Body of pancreas (tissue), 2 donors: ENCODE measurements around the gene CBX7. TPM values are rescaled to one million over a fixed set of nuclear protein-coding genes. Genes with fewer than 3 reads are reported as not detected.

Experiments
- small RNA-seq: library from RNA; depleted of rRNA; stranded (forward); fragments of <200 nt; gene quantifications from one replicate; pipeline ENCODE3, GENCODE V24; 2016
- total RNA-seq, 2 donors: library from RNA; depleted of rRNA; stranded (reverse); fragments of >200 nt; gene quantifications; one replicate each; pipeline ENCODE4 v1.1.0, GENCODE V29; 2016

Gene CBX7
- total RNA-seq, 2 donors from 2014 or later: 38.1 to 41.2 TPM

Small RNA genes within 50 kb of the gene (small RNA-seq; reads per million reads assigned to genes)
- not detected for gene COX5BP7

Other genes starting within 250 kb of the CBX7 start
- not detected for gene APOBEC3A, start 195.1 kb downstream of the CBX7 start, total RNA-seq
- 1 to 10 TPM in 1 of 2 donors, not detected in 1; 2.1 TPM for gene APOBEC3B, start 170.3 kb downstream of the CBX7 start, total RNA-seq
- 1 to 10 TPM; 2.6 to 6.7 TPM for gene APOBEC3C, start 138.4 kb downstream of the CBX7 start, total RNA-seq
- gene APOBEC3D, start 131.6 kb downstream of the CBX7 start, total RNA-seq: not detected
- gene APOBEC3F, start 111.8 kb downstream of the CBX7 start, total RNA-seq: under 1 TPM; 0.52 to 0.99 TPM
- gene APOBEC3G, start 75.4 kb downstream of the CBX7 start, total RNA-seq: 1 to 10 TPM; 5.4 to 6.3 TPM
- gene APOBEC3H, start 55.4 kb downstream of the CBX7 start, total RNA-seq: not detected
- 10 to 100 TPM in 1 of 2 donors, 1 to 10 TPM in 1; 7.0 to 15.8 TPM for gene PDGFB, start 92.3 kb upstream of the CBX7 start, total RNA-seq
- 1,000 to 10,000 TPM; 1,625 to 1,893 TPM for gene RPL3, start 166.9 kb upstream of the CBX7 start, total RNA-seq
- gene SYNGR1, start 197.3 kb upstream of the CBX7 start, total RNA-seq: 10 to 100 TPM; 15.2 to 35.0 TPM
- 10 to 100 TPM; 14.0 to 17.8 TPM for gene TAB1, start 247.1 kb upstream of the CBX7 start, total RNA-seq